ENCODE data around the gene MCM8.
A peak's percentile ranks its signal among the peaks of the same experiment; 100 is the strongest.

The MCM8 gene

GRCh38 chr20:5950271-5951031 is at the start of gene MCM8, which contains the start of gene TRMT6:
TSS of gene MCM8 (plus strand) at chr20:5950652. CDS start at chr20:5952016, 1,364 bp downstream.
TSS of gene TRMT6 (minus strand) at chr20:5950533. CDS start at chr20:5950405, 128 bp downstream.
- peak; percentile 97 for DNase-seq

- no peak for DNase-seq
Observed at GRCh38 chr20:5900908-5901307, 49.5 kb upstream of the MCM8 start.

GRCh38 chr20:5908981-5909380 is 41.5 kb upstream of the MCM8 start:
- DNase-seq = no peak

- no peak for DNase-seq
Observed at GRCh38 chr20:5910186-5910585, 40.3 kb upstream of the MCM8 start.

GRCh38 chr20:5913166-5913565 is 37.3 kb upstream of the MCM8 start:
- DNase-seq = no peak

- DNase-seq = no peak
Observed at GRCh38 chr20:5914859-5915258, 35.6 kb upstream of the MCM8 start.

GRCh38 chr20:5918856-5919625 is 31.4 kb upstream of the MCM8 start:
- no peak for DNase-seq

- no peak for DNase-seq
Observed at GRCh38 chr20:5919626-5920544, 30.6 kb upstream of the MCM8 start.

- no peak for DNase-seq
Observed at GRCh38 chr20:5920581-5920980, 29.9 kb upstream of the MCM8 start.

- DNase-seq = no peak
Observed at GRCh38 chr20:5923493-5923892, 27.0 kb upstream of the MCM8 start.

- no peak for DNase-seq
Observed at GRCh38 chr20:5925551-5925950, 24.9 kb upstream of the MCM8 start.

GRCh38 chr20:5927749-5928462 is 22.5 kb upstream of the MCM8 start:
- no peak for DNase-seq

- no peak for DNase-seq
Observed at GRCh38 chr20:5928836-5929715, 21.4 kb upstream of the MCM8 start.

GRCh38 chr20:5931411-5931810 is 19.0 kb upstream of the MCM8 start:
- DNase-seq = no peak

- DNase-seq = no peak
Observed at GRCh38 chr20:5932796-5933195, 17.7 kb upstream of the MCM8 start.

GRCh38 chr20:5933802-5934436 is 16.5 kb upstream of the MCM8 start:
- DNase-seq = no peak

- DNase-seq = no peak
Observed at GRCh38 chr20:5935384-5935783, 15.1 kb upstream of the MCM8 start.

GRCh38 chr20:5936238-5936637 is 14.2 kb upstream of the MCM8 start:
- no peak for DNase-seq

- DNase-seq = no peak
Observed at GRCh38 chr20:5938456-5939029, 11.9 kb upstream of the MCM8 start.

GRCh38 chr20:5945963-5946362 is 4.5 kb upstream of the MCM8 start:
- no peak for DNase-seq
